ENCODE results near the gene ZFP57. TPM values are rescaled to one million over a fixed set of nuclear protein-coding genes. Genes with fewer than 3 reads are reported as not detected.

ZFP57 gene
- total and polyA plus RNA-seq, 2 of the 13 experiments (the other 11 are each of a cell fraction or from before 2014, with no cell fraction given), result not detected

GRCh38 chr6:29705389-29706231 lies 24.7 kb upstream of the ZFP57 start (continued):
- no peak for TF ChIP-seq ZNF639 (CRISPR knock-in tag; conservative IDR thresholded peaks at IDR 0.05)
- peak; percentile 79 for TF ChIP-seq STAG1 (CRISPR knock-in tag; IDR thresholded peaks at IDR 0.05)
- TF ChIP-seq ZIK1 (CRISPR knock-in tag; IDR thresholded peaks at IDR 0.05; ENCODE audit: borderline replicate concordance, low read depth), result no peak
- no peak for TF ChIP-seq HIC2 (CRISPR knock-in tag; IDR thresholded peaks at IDR 0.05; ENCODE audit: low read depth)
- TF ChIP-seq PAF1 (CRISPR knock-in tag; IDR thresholded peaks at IDR 0.05), result no peak
- TF ChIP-seq ZNF768 (CRISPR knock-in tag; IDR thresholded peaks at IDR 0.05), result no peak
- TF ChIP-seq HNF1B (CRISPR knock-in tag; IDR thresholded peaks at IDR 0.05), result no peak
- 0 out of 2 replicates have a peak, but pooled peaks have one; percentile 16 for TF ChIP-seq KAT8 (CRISPR knock-in tag; IDR thresholded peaks at IDR 0.05)
- TF ChIP-seq ZNF710 (CRISPR knock-in tag; IDR thresholded peaks at IDR 0.05; ENCODE audit: borderline replicate concordance), result no peak
- TF ChIP-seq ZNF766 (CRISPR knock-in tag; IDR thresholded peaks at IDR 0.05; ENCODE audit: borderline replicate concordance), result no peak
- no peak for TF ChIP-seq ELF3 (CRISPR knock-in tag; IDR thresholded peaks at IDR 0.05)
- no peak for TF ChIP-seq PTBP1 (IDR thresholded peaks at IDR 0.05; ENCODE audit: low read depth, low read length, poor library complexity, severe bottlenecking)
- TF ChIP-seq TIGD3 (CRISPR knock-in tag; IDR thresholded peaks at IDR 0.05; ENCODE audit: borderline replicate concordance), result no peak
- TF ChIP-seq CBX2 (IDR thresholded peaks at IDR 0.05; ENCODE audit: low read depth, low read length), result no peak
- TF ChIP-seq CBX2 (CRISPR knock-in tag; IDR thresholded peaks at IDR 0.05; ENCODE audit: low read depth), result no peak
- no peak for TF ChIP-seq IKZF4 (CRISPR knock-in tag; IDR thresholded peaks at IDR 0.05; ENCODE audit: borderline replicate concordance, low read depth, not compliant biosample characterization)
- TF ChIP-seq ZSCAN22 (CRISPR knock-in tag; IDR thresholded peaks at IDR 0.05), result no peak
- TF ChIP-seq GFI1 (CRISPR knock-in tag; IDR thresholded peaks at IDR 0.05; ENCODE audit: borderline replicate concordance), result no peak
